Measurements from ENCODE around the gene SHISAL2B. TPM values are rescaled to one million over a fixed set of nuclear protein-coding genes. Genes with fewer than 3 reads are reported as not detected.

The SHISAL2B gene
- total and polyA plus RNA-seq, 2 experiments from 2014 or later: 0.56 TPM; not detected in 1

DNA sequence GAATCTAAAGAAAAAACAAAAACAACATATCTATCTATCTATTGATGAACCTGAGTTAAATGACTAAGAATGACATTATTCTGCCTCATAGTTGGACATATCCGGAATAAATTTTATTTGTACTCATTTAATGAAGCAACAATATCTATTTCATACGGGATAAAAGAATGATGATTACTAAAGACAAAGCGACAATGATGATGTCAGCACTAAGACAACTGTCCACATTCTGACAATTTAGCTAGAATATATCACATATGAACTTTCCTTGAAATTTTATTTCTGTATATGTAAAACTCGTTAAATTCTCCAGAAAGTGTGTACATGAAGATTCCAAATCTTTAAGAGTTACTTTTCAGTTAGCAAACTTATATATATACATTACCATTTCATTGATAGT lies 23.2 kb upstream of the SHISAL2B start:
- Histone ChIP-seq H2AFZ (no peak overlapping the region), H3K27me3 (no peaks in the 10 kb centered on the region), H3K4me3 (no peak overlapping the region), H3K27ac (peak overlapping the region; percentile 72), H3K4me2 (no peak overlapping the region), H3K9me2 (replicated peaks; ENCODE audit: insufficient read depth) (no peaks in the 10 kb centered on the region), H4K20me1 (ENCODE audit: insufficient read depth, poor library complexity, severe bottlenecking) (no peaks in the 10 kb centered on the region), H3K36me3 (replicated peaks; ENCODE audit: insufficient read depth, low read depth) (no peaks in the 10 kb centered on the region), H3K4me1 (ENCODE audit: insufficient read depth) (no peaks in the 10 kb centered on the region), H3K9me3 (ENCODE audit: low read depth) (no peaks in the 10 kb centered on the region), H3K79me2 (no peaks in the 10 kb centered on the region)
- TF ChIP-seq, protein P1, sequence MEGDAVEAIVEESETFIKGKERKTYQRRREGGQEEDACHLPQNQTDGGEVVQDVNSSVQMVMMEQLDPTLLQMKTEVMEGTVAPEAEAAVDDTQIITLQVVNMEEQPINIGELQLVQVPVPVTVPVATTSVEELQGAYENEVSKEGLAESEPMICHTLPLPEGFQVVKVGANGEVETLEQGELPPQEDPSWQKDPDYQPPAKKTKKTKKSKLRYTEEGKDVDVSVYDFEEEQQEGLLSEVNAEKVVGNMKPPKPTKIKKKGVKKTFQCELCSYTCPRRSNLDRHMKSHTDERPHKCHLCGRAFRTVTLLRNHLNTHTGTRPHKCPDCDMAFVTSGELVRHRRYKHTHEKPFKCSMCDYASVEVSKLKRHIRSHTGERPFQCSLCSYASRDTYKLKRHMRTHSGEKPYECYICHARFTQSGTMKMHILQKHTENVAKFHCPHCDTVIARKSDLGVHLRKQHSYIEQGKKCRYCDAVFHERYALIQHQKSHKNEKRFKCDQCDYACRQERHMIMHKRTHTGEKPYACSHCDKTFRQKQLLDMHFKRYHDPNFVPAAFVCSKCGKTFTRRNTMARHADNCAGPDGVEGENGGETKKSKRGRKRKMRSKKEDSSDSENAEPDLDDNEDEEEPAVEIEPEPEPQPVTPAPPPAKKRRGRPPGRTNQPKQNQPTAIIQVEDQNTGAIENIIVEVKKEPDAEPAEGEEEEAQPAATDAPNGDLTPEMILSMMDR (IDR thresholded peaks at IDR 0.05; ENCODE audit: poor library complexity): no peak
- TF ChIP-seq EZH2phosphoT487 (IDR thresholded peaks at IDR 0.05; ENCODE audit: low read depth, severe bottlenecking, unreplicated experiment): no peak
- no peak for TF ChIP-seq EZH2 (IDR thresholded peaks at IDR 0.05; ENCODE audit: borderline replicate concordance)
- WGBS (ENCODE audit: low lambda C conversion rate, missing lambda C conversion rate): 91% methylated on average over 4 of the region's 4 CpGs
- DNase-seq (ENCODE audit: low spot score): no peak

DNA sequence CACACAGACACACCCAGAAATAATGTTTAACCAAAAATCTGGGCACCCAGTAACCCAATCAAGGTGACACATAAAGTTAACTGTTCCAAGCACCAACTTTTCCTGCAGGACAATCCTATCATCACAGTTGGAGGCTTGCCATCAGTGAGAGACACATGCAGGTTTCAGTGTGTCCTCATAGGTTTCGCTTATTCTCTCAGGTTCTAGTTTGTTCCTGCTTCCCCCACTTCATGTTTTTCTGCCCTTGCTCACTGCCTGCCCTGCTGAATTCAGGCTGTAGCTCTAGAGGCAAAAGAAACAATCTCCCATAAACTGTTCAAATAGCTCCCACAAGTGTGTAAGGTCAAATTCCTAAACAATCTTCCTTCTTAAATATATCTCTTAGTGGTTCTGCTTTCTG lies 20.0 kb upstream of the SHISAL2B start:
- TF ChIP-seq, protein P1 (IDR thresholded peaks at IDR 0.05; ENCODE audit: poor library complexity): no peak
- TF ChIP-seq EZH2 (IDR thresholded peaks at IDR 0.05; ENCODE audit: borderline replicate concordance) (no peak), EZH2phosphoT487 (IDR thresholded peaks at IDR 0.05; ENCODE audit: low read depth, severe bottlenecking, unreplicated experiment) (no peak)
- Histone ChIP-seq H4K20me1 (ENCODE audit: insufficient read depth, poor library complexity, severe bottlenecking) (no peaks in the 10 kb centered on the region), H3K4me3 (no peak overlapping the region), H3K27me3 (no peaks in the 10 kb centered on the region), H3K4me1 (ENCODE audit: insufficient read depth) (no peaks in the 10 kb centered on the region), H3K27ac (no peak overlapping the region), H3K79me2 (no peaks in the 10 kb centered on the region), H2AFZ (no peak overlapping the region), H3K9me3 (ENCODE audit: low read depth) (no peaks in the 10 kb centered on the region), H3K9me2 (replicated peaks; ENCODE audit: insufficient read depth) (no peaks in the 10 kb centered on the region), H3K4me2 (no peak overlapping the region), H3K36me3 (replicated peaks; ENCODE audit: insufficient read depth, low read depth) (no peaks in the 10 kb centered on the region)
- WGBS (ENCODE audit: low lambda C conversion rate, missing lambda C conversion rate): 89% methylated on average over 1 of the region's 1 CpG
- no peak for DNase-seq (ENCODE audit: low spot score)

- Histone ChIP-seq H3K9me3 (ENCODE audit: low read depth) (no peaks in the 10 kb centered on the region), H3K4me1 (ENCODE audit: insufficient read depth) (no peaks in the 10 kb centered on the region), H2AFZ (no peak overlapping the region), H3K4me2 (no peak overlapping the region), H3K79me2 (no peaks in the 10 kb centered on the region), H4K20me1 (ENCODE audit: insufficient read depth, poor library complexity, severe bottlenecking) (no peaks in the 10 kb centered on the region), H3K27me3 (no peaks in the 10 kb centered on the region), H3K36me3 (replicated peaks; ENCODE audit: insufficient read depth, low read depth) (no peaks in the 10 kb centered on the region), H3K4me3 (no peak overlapping the region), H3K27ac (no peak overlapping the region), H3K9me2 (replicated peaks; ENCODE audit: insufficient read depth) (no peaks in the 10 kb centered on the region)
- DNase-seq (ENCODE audit: low spot score): no peak
- WGBS (ENCODE audit: low lambda C conversion rate, missing lambda C conversion rate): 92% methylated on average over 3 of the region's 3 CpGs
- TF ChIP-seq, protein P1 (IDR thresholded peaks at IDR 0.05; ENCODE audit: poor library complexity): no peak
- TF ChIP-seq EZH2 (IDR thresholded peaks at IDR 0.05; ENCODE audit: borderline replicate concordance) (no peak), EZH2phosphoT487 (IDR thresholded peaks at IDR 0.05; ENCODE audit: low read depth, severe bottlenecking, unreplicated experiment) (no peak)
Measured at GRCh38 chr5:64671678-64672077, 18.6 kb upstream of the SHISAL2B start.

DNA sequence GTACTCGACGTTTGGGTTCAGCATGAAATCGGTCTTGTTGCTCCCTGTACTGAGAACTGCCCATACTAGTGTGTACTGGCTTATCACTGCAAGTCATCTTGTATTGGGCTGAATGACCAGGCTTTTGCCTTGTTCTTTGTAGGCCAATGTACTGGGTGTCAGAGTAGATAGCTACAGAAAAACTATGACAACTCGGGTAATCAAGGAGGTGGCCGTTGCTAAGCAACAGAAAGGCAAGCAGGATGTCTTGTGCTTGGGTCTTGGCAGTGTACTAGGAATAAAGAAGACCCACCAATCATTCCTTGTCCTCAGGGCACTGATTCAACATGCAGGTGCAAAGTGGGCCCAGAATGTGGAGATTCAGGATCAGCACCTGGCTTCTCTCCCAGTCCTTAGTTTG lies 11.9 kb upstream of the SHISAL2B start:
- H4K20me1 ChIP-seq (ENCODE audit: insufficient read depth, poor library complexity, severe bottlenecking): no peaks in the 10 kb centered on the region
- 86% methylated on average over 5 of the region's 5 CpGs for WGBS (ENCODE audit: low lambda C conversion rate, missing lambda C conversion rate)
- TF ChIP-seq EZH2phosphoT487 (IDR thresholded peaks at IDR 0.05; ENCODE audit: low read depth, severe bottlenecking, unreplicated experiment) (no peak), EZH2 (IDR thresholded peaks at IDR 0.05; ENCODE audit: borderline replicate concordance) (no peak)
- TF ChIP-seq, protein P1 (IDR thresholded peaks at IDR 0.05; ENCODE audit: poor library complexity): no peak
- H3K36me3 ChIP-seq (replicated peaks; ENCODE audit: insufficient read depth, low read depth): no peaks in the 10 kb centered on the region
- DNase-seq (ENCODE audit: low spot score): no peak
- no peak overlapping the region for H3K4me3 ChIP-seq
- H3K4me1 ChIP-seq (ENCODE audit: insufficient read depth): no peaks in the 10 kb centered on the region
- no peaks in the 10 kb centered on the region for H3K79me2 ChIP-seq
- H2AFZ ChIP-seq: no peak overlapping the region
- no peak overlapping the region for H3K27ac ChIP-seq
- no peaks in the 10 kb centered on the region for H3K9me2 ChIP-seq (replicated peaks; ENCODE audit: insufficient read depth)
- no peaks in the 10 kb centered on the region for H3K9me3 ChIP-seq (ENCODE audit: low read depth)
- H3K4me2 ChIP-seq: no peak overlapping the region
- no peaks in the 10 kb centered on the region for H3K27me3 ChIP-seq

All from hepatocyte (in vitro differentiated cells).